OCI-LY1 (cell line): ENCODE measurements around the gene MYOF.

Experiments
- H2AFZ ChIP-seq: fragments of 200-600 bp; sonication (generic), shearing (Covaris generic); 2 replicates; pipeline ENCODE4 v1.6.0; 2014; ENCODE audit warnings: antibody characterized with exemption, mild to moderate bottlenecking, low read length
- H3F3A ChIP-seq: fragments of 200-600 bp; sonication (generic), shearing (Covaris generic); 2 replicates; pipeline ENCODE4 v1.6.0; 2014; ENCODE audit warnings: mild to moderate bottlenecking, antibody characterized with exemption, low read length, moderate library complexity; ENCODE audit not compliant: insufficient read depth
- H3K27ac ChIP-seq: fragments of 200-600 bp; sonication (generic); 2 replicates; pipeline ENCODE4 v1.5.1; 2014; ENCODE audit warnings: low read length, mixed run types, mild to moderate bottlenecking, low read depth; ENCODE audit not compliant: poor library complexity, severe bottlenecking
- H3K27me3 ChIP-seq: fragments of 200-600 bp; sonication (generic); 2 replicates; pipeline ENCODE4 v1.6.0; 2014; ENCODE audit warnings: antibody characterized with exemption, mild to moderate bottlenecking, low read length, moderate library complexity; ENCODE audit not compliant: insufficient read depth
- H3K36me3 ChIP-seq: fragments of 200-600 bp; sonication (generic); 2 replicates; pipeline ENCODE4 v1.6.1; 2014; ENCODE audit warnings: mild to moderate bottlenecking, antibody characterized with exemption, low read length, moderate library complexity, mixed read lengths; ENCODE audit not compliant: insufficient read depth
- H3K4me1 ChIP-seq: fragments of 200-600 bp; sonication (generic); 2 replicates; pipeline ENCODE4 v1.5.1; 2014; ENCODE audit warnings: mild to moderate bottlenecking, low read length, moderate library complexity; ENCODE audit not compliant: insufficient read depth, severe bottlenecking
- H3K4me2 ChIP-seq: fragments of 200-600 bp; sonication (generic), shearing (Covaris generic); 2 replicates; pipeline ENCODE4 v1.6.1; 2014; ENCODE audit warnings: low read length
- H3K4me3 ChIP-seq: fragments of 200-600 bp; sonication (generic); 2 replicates; pipeline ENCODE4 v1.5.1; 2014; ENCODE audit warnings: low read length, low read depth, mild to moderate bottlenecking, mixed read lengths; ENCODE audit not compliant: poor library complexity, severe bottlenecking
- H3K79me2 ChIP-seq: fragments of 200-600 bp; shearing (Covaris generic); 2 replicates; pipeline ENCODE4 v1.6.1; 2016; ENCODE audit warnings: mixed run types, low read length, mixed read lengths; ENCODE audit not compliant: insufficient read depth
- H3K9ac ChIP-seq: fragments of 200-600 bp; sonication (generic), shearing (Covaris generic); 2 replicates; pipeline ENCODE4 v1.6.1; 2014; ENCODE audit warnings: mild to moderate bottlenecking, low read length, mixed read lengths
- H3K9me2 ChIP-seq: fragments of 200-600 bp; sonication (generic), shearing (Covaris generic); 2 replicates; pipeline ENCODE4 v1.6.1; 2014; ENCODE audit warnings: low read depth, mild to moderate bottlenecking, low read length, mixed read lengths
- H3K9me3 ChIP-seq: fragments of 200-600 bp; shearing (Covaris generic); 2 replicates; pipeline ENCODE4 v1.6.1; 2014; ENCODE audit warnings: low read length, mixed read lengths
- H4K20me1 ChIP-seq: fragments of 200-600 bp; sonication (generic), shearing (Covaris generic); 2 replicates; pipeline ENCODE4 v1.6.0; 2016; ENCODE audit warnings: mild to moderate bottlenecking, low read length; ENCODE audit not compliant: insufficient read depth
- EZH2 ChIP-seq: fragments of 200-600 bp; sonication (generic), shearing (Covaris generic); IDR thresholded peaks from 2 replicates; pipeline ENCODE4 v1.8.0; 2017; ENCODE audit warnings: borderline replicate concordance, mixed run types, mild to moderate bottlenecking, antibody characterized with exemption, low read length, moderate library complexity, mixed read lengths
- TF ChIP-seq, protein P1 (sequence below): fragments of 200-600 bp; sonication (generic), shearing (Covaris generic); IDR thresholded peaks from 2 replicates; pipeline ENCODE4 v1.5.1; 2017; ENCODE audit warnings: mild to moderate bottlenecking, antibody characterized with exemption, low read length, moderate library complexity, mixed read lengths

Gene MYOF

DNA sequence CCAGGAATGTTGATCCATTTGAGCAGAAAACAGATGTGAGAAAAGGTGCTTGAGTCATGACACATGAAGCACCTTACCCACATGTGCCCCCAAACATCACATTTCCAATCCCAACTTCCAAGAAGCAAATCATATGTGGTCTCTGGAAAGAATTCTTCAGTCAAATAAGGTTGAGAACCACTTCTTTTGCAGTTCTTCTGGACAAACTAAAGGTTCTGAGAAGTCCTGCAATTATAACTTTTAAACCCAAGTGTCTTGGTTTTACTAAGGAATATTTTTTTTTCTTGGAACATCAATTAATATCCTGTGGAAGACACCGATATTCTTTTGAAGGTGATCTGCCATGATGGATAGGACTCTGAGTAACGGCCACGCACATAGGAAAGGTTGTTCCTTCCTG, 151.3 kb downstream of the MYOF start:
- Histone ChIP-seq H4K20me1 (no peaks in the 10 kb centered on the region), H3K9me3 (no peaks in the 10 kb centered on the region), H3K79me2 (no peaks in the 10 kb centered on the region), H3K27ac (no peak overlapping the region), H3K4me3 (no peak overlapping the region), H3K4me1 (no peaks in the 10 kb centered on the region), H3K36me3 (no peaks in the 10 kb centered on the region), H3K4me2 (no peak overlapping the region), H3K9ac (no peak overlapping the region), H3K9me2 (no peaks in the 10 kb centered on the region), H2AFZ (no peak overlapping the region), H3F3A (no peaks in the 10 kb centered on the region), H3K27me3 (no peaks in the 10 kb centered on the region)
- TF ChIP-seq, protein P1, sequence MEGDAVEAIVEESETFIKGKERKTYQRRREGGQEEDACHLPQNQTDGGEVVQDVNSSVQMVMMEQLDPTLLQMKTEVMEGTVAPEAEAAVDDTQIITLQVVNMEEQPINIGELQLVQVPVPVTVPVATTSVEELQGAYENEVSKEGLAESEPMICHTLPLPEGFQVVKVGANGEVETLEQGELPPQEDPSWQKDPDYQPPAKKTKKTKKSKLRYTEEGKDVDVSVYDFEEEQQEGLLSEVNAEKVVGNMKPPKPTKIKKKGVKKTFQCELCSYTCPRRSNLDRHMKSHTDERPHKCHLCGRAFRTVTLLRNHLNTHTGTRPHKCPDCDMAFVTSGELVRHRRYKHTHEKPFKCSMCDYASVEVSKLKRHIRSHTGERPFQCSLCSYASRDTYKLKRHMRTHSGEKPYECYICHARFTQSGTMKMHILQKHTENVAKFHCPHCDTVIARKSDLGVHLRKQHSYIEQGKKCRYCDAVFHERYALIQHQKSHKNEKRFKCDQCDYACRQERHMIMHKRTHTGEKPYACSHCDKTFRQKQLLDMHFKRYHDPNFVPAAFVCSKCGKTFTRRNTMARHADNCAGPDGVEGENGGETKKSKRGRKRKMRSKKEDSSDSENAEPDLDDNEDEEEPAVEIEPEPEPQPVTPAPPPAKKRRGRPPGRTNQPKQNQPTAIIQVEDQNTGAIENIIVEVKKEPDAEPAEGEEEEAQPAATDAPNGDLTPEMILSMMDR = no peak
- no peak for TF ChIP-seq EZH2

DNA sequence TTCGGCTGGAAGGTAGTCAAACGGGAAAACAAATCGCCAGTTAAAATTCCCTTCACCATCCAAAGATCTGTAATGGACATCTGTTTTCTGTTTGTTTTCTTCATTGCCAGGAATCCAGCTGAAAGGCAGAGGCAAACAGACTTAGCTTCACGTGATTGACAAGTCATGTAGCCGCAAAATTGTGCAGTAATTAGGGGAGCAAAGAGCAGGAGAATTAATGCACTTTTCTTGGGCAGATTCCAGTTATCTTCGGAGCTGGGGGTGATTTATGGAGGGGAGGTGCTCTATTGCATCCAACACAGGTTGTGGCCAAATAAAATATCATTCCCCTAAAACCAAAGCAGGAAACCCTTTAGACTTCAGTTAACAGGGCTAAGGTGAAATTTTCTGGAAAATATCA, 162.2 kb downstream of the MYOF start:
- Histone ChIP-seq H3K9me2 (no peaks in the 10 kb centered on the region), H4K20me1 (no peaks in the 10 kb centered on the region), H3K4me3 (no peak overlapping the region), H3K9ac (no peak overlapping the region), H3K4me1 (no peaks in the 10 kb centered on the region), H3F3A (no peaks in the 10 kb centered on the region), H3K36me3 (no peaks in the 10 kb centered on the region), H3K27me3 (no peaks in the 10 kb centered on the region), H2AFZ (no peak overlapping the region), H3K9me3 (no peaks in the 10 kb centered on the region), H3K27ac (no peak overlapping the region), H3K79me2 (no peaks in the 10 kb centered on the region), H3K4me2 (no peak overlapping the region)
- TF ChIP-seq, protein P1 = no peak
- TF ChIP-seq EZH2 = no peak

DNA sequence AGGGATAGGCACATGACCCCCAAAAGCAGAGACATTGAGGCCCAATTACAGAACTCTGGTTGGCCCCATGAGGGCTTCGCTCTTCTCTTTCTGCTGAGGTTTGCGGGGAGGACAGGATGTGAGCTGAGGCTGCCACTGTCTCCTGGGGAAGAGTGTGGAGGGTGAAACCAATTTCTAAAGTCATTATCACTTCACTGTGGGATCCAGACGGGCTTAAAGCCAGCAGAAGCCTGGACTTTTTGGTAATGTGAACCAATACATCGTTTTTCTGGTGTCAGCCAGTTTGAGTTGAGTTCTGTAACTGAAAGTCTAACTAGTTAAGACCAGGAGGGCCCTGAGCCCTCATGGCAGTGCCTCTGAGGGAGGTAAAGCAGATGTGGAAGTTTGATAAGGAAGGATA, 163.0 kb downstream of the MYOF start:
- Histone ChIP-seq H3K36me3 (no peaks in the 10 kb centered on the region), H3K79me2 (no peaks in the 10 kb centered on the region), H3K9me3 (no peaks in the 10 kb centered on the region), H3K9ac (no peak overlapping the region), H3K27ac (no peak overlapping the region), H3K4me1 (no peaks in the 10 kb centered on the region), H4K20me1 (no peaks in the 10 kb centered on the region), H3K9me2 (no peaks in the 10 kb centered on the region), H3K4me2 (no peak overlapping the region), H3F3A (no peaks in the 10 kb centered on the region), H3K27me3 (no peaks in the 10 kb centered on the region), H3K4me3 (no peak overlapping the region), H2AFZ (no peak overlapping the region)
- TF ChIP-seq, protein P1 = no peak
- no peak for TF ChIP-seq EZH2
